WTC11 (cell line): ENCODE results near the gene PAQR9. TPM values are rescaled to one million over a fixed set of nuclear protein-coding genes. Genes with fewer than 3 reads are reported as not detected.

Source experiments
- ATAC-seq: fragments of 200-7000 bp; cut with Tn5 transposase; 2 replicates; pipeline ENCODE4 v1.10.0; 2021; ENCODE audit warnings: mild to moderate bottlenecking, moderate library complexity
- CTCF ChIA-PET: fragments of 300-600 bp; sonication (Branson Sonifier 250); formaldehyde crosslinking; loops from one replicate; lab custom pipeline; 2021; ENCODE audit warnings: antibody characterized with exemption; lab: Charles Lee
- POLR2A ChIA-PET: fragments of 350-600 bp; sonication (Branson Sonifier 250); formaldehyde crosslinking; loops from one replicate; lab custom pipeline; 2021; ENCODE audit warnings: antibody characterized with exemption; lab: Charles Lee
- DNase-seq: peaks from one replicate; pipeline ENCODE4 v3.0.0; 2021; ENCODE audit warnings: low spot score
- H3K27ac Mint-ChIP-seq: 2 replicates; pipeline ENCODE4 v1.8.0; 2021; ENCODE audit warnings: mixed read lengths
- H3K27me3 Mint-ChIP-seq: 2 replicates; pipeline ENCODE4 v1.8.0; 2021; ENCODE audit warnings: low read depth, mild to moderate bottlenecking, moderate library complexity, mixed read lengths
- H3K36me3 Mint-ChIP-seq: 2 replicates; pipeline ENCODE4 v1.8.0; 2021; ENCODE audit warnings: mixed read lengths
- H3K4me1 Mint-ChIP-seq: 2 replicates; pipeline ENCODE4 v1.8.0; 2022; ENCODE audit warnings: mixed read lengths
- H3K4me3 Mint-ChIP-seq: 2 replicates; pipeline ENCODE4 v1.8.0; 2021; ENCODE audit warnings: mild to moderate bottlenecking, moderate library complexity, mixed read lengths
- H3K9me3 Mint-ChIP-seq: 2 replicates; pipeline ENCODE4 v1.8.0; 2021; ENCODE audit warnings: mixed read lengths
- AFF4 ChIP-seq: sonication (generic); formaldehyde crosslinking; IDR thresholded peaks from 2 replicates; pipeline ENCODE4 v1.8.1; 2023; ENCODE audit warnings: mild to moderate bottlenecking, missing genetic modification reagents, borderline replicate concordance
- ATF2 ChIP-seq: sonication (generic); formaldehyde crosslinking; IDR thresholded peaks from 2 replicates; pipeline ENCODE4 v1.8.1; 2022; ENCODE audit warnings: low read depth, missing genetic modification reagents, borderline replicate concordance
- CDX4 ChIP-seq: fragments of 250-450 bp; sonication (Bioruptor Pico); IDR thresholded peaks from 2 replicates; pipeline ENCODE4 v1.9.0; 2021; ENCODE audit warnings: moderate library complexity, mild to moderate bottlenecking, inconsistent platforms, borderline replicate concordance
- CREM ChIP-seq: sonication (generic); formaldehyde crosslinking; IDR thresholded peaks from 2 replicates; pipeline ENCODE4 v1.8.1; 2022; ENCODE audit warnings: mild to moderate bottlenecking, missing genetic modification reagents, moderate library complexity
- ELF4 ChIP-seq: sonication (generic); formaldehyde crosslinking; IDR thresholded peaks from 2 replicates; pipeline ENCODE4 v1.8.1; 2022; ENCODE audit warnings: low read depth, mild to moderate bottlenecking, moderate library complexity, missing genetic modification reagents
- ERG ChIP-seq: fragments of 250-450 bp; sonication (Bioruptor Pico); IDR thresholded peaks from 2 replicates; pipeline ENCODE4 v1.8.0; 2021; ENCODE audit warnings: mild to moderate bottlenecking
- ETV6 ChIP-seq: sonication (generic); formaldehyde crosslinking; IDR thresholded peaks from 2 replicates; pipeline ENCODE4 v1.8.1; 2022; ENCODE audit warnings: mild to moderate bottlenecking, missing genetic modification reagents
- FOXJ3 ChIP-seq: sonication (generic); formaldehyde crosslinking; IDR thresholded peaks from 2 replicates; pipeline ENCODE4 v1.9.0; 2021; ENCODE audit warnings: missing genetic modification reagents, mild to moderate bottlenecking, borderline replicate concordance
- FOXP4 ChIP-seq: sonication (generic); formaldehyde crosslinking; IDR thresholded peaks from 2 replicates; pipeline ENCODE4 v1.8.0; 2022; ENCODE audit warnings: mild to moderate bottlenecking, missing genetic modification reagents
- GTF2I ChIP-seq: fragments of 250-450 bp; sonication (Bioruptor Pico); conservative IDR thresholded peaks from 2 replicates; pipeline ENCODE4 v1.4.0; 2021; ENCODE audit warnings: mild to moderate bottlenecking
- IRF2 ChIP-seq: sonication (generic); formaldehyde crosslinking; IDR thresholded peaks from 2 replicates; pipeline ENCODE4 v1.8.0; 2022; ENCODE audit warnings: low read depth, missing genetic modification reagents, borderline replicate concordance
- JUN ChIP-seq: sonication (generic); formaldehyde crosslinking; IDR thresholded peaks from 2 replicates; pipeline ENCODE4 v1.8.0; 2023; ENCODE audit warnings: mild to moderate bottlenecking, missing genetic modification reagents
- MAX ChIP-seq: sonication (generic); formaldehyde crosslinking; IDR thresholded peaks from 2 replicates; pipeline ENCODE4 v1.8.0; 2022; ENCODE audit warnings: mild to moderate bottlenecking, missing genetic modification reagents
- MXD4 ChIP-seq: fragments of 250-450 bp; sonication (Bioruptor Pico); IDR thresholded peaks from 2 replicates; pipeline ENCODE4 v1.8.0; 2021; ENCODE audit warnings: mild to moderate bottlenecking, moderate library complexity, borderline replicate concordance
- NFE2L1 ChIP-seq: sonication (generic); formaldehyde crosslinking; IDR thresholded peaks from 2 replicates; pipeline ENCODE4 v1.8.1; 2023; ENCODE audit warnings: missing genetic modification reagents
- NR2C2 ChIP-seq: sonication (generic); formaldehyde crosslinking; IDR thresholded peaks from 2 replicates; pipeline ENCODE4 v1.8.0; 2022; ENCODE audit warnings: mild to moderate bottlenecking, missing genetic modification reagents
- OVOL2 ChIP-seq: fragments of 250-450 bp; sonication (Bioruptor Pico); IDR thresholded peaks from 2 replicates; pipeline ENCODE4 v1.9.0; 2021; ENCODE audit warnings: mild to moderate bottlenecking, borderline replicate concordance
- PRRX2 ChIP-seq: fragments of 250-450 bp; sonication (Bioruptor Pico); IDR thresholded peaks from 2 replicates; pipeline ENCODE4 v1.8.0; 2021; ENCODE audit warnings: mild to moderate bottlenecking
- SMAD4 ChIP-seq: sonication (generic); formaldehyde crosslinking; IDR thresholded peaks from 2 replicates; pipeline ENCODE4 v1.8.0; 2022; ENCODE audit warnings: mild to moderate bottlenecking, missing genetic modification reagents
- ZBTB21 ChIP-seq: sonication (generic); formaldehyde crosslinking; IDR thresholded peaks from 2 replicates; pipeline ENCODE4 v1.8.1; 2023; ENCODE audit warnings: mild to moderate bottlenecking, missing genetic modification reagents, borderline replicate concordance
- ZNF232 ChIP-seq: sonication (generic); formaldehyde crosslinking; IDR thresholded peaks from 2 replicates; pipeline ENCODE4 v1.8.0; 2022; ENCODE audit warnings: mild to moderate bottlenecking, missing genetic modification reagents
- ZNF416 ChIP-seq: fragments of 250-450 bp; sonication (Bioruptor Pico); IDR thresholded peaks from 2 replicates; pipeline ENCODE4 v1.9.0; 2021; ENCODE audit warnings: mild to moderate bottlenecking, inconsistent platforms
- ZNF423 ChIP-seq: fragments of 250-450 bp; sonication (Bioruptor Pico); IDR thresholded peaks from 2 replicates; pipeline ENCODE4 v2.1.2; 2022; ENCODE audit warnings: mild to moderate bottlenecking, moderate library complexity
- total RNA-seq: library from RNA; stranded (reverse); gene quantifications from 3 replicates; pipeline ENCODE4 v1.2.3, GENCODE V29; 2021

PAQR9 gene
- total RNA-seq, 1 experiment from 2014 or later = 2.0 TPM

GRCh38 chr3:143002083-143002712 lies 38.7 kb upstream of the PAQR9 start:
- Mint-ChIP-seq H3K36me3 (no peaks in the 10 kb centered on the region), H3K27ac (peak overlapping the region; percentile 98), H3K4me1 (peaks cover 32% of the 10 kb centered on the region), H3K9me3 (no peaks in the 10 kb centered on the region), H3K4me3 (peak overlapping the region; percentile 96), H3K27me3 (no peaks in the 10 kb centered on the region)
- CTCF ChIA-PET = interaction anchor here (0.5 to 3.1 kb wide), 6 partner anchors 14 to 649 kb away, joined by 3 to 12 read pairs (median 4); no protein-coding TSS in a partner anchor
- POLR2A ChIA-PET = interaction anchor here (0.7 to 2.9 kb wide), 8 partner anchors 19 to 970 kb away, joined by 3 to 9 read pairs (median 4); partner anchors contain the start of genes ATR, CHST2 and DIPK2A
- no peak for DNase-seq
- peak; percentile 12 for ATAC-seq
- peak; percentile 22; the same call in 1 of the 2 replicates for TF ChIP-seq MAX (CRISPR knock-in tag)
- TF ChIP-seq ZBTB21 (CRISPR knock-in tag) = no peak
- TF ChIP-seq IRF2 (CRISPR knock-in tag) = no peak

- Mint-ChIP-seq H3K4me3 (peak within 1 kb of the TSS; percentile 96), H3K4me1 (peaks cover 34% of the 10 kb centered on the region), H3K27me3 (no peaks in the 10 kb centered on the region), H3K27ac (peak within 1 kb of the TSS; percentile 98), H3K9me3 (no peaks in the 10 kb centered on the region), H3K36me3 (no peaks in the 10 kb centered on the region)
- peak; percentile 85 for ATAC-seq
- POLR2A ChIA-PET = interaction anchor here (0.7 to 2.9 kb wide), 8 partner anchors 18 to 970 kb away, joined by 3 to 9 read pairs (median 4); partner anchors contain the start of genes ATR, CHST2 and DIPK2A
- CTCF ChIA-PET = interaction anchor here (0.5 to 3.1 kb wide), 10 partner anchors 14 to 649 kb away, joined by 3 to 12 read pairs (median 4); no protein-coding TSS in a partner anchor
- DNase-seq = peak; percentile 95
- TF ChIP-seq MXD4 (CRISPR knock-in tag) (no peak), NFE2L1 (no peak), ZNF232 (CRISPR knock-in tag) (peak; percentile 76; the same call in 1 of the 2 replicates), CREM (peak; percentile 78), OVOL2 (CRISPR knock-in tag) (no peak), ATF2 (CRISPR knock-in tag) (no peak), AFF4 (CRISPR knock-in tag) (peak; percentile 65; the same call in 1 of the 2 replicates), ERG (CRISPR knock-in tag) (no peak), CDX4 (no peak), ZNF423 (CRISPR knock-in tag) (no peak), NR2C2 (CRISPR knock-in tag) (no peak), ETV6 (CRISPR knock-in tag) (0 out of 2 replicates have a peak, but pooled peaks have one; percentile 96), FOXJ3 (CRISPR knock-in tag) (no peak), ZNF416 (CRISPR knock-in tag) (no peak), GTF2I (no peak), JUN (CRISPR knock-in tag) (no peak), MAX (CRISPR knock-in tag) (peak; percentile 40), ELF4 (CRISPR knock-in tag) (no peak), FOXP4 (CRISPR knock-in tag) (no peak), SMAD4 (CRISPR knock-in tag) (peak; percentile 62), PRRX2 (CRISPR knock-in tag) (no peak)
Measured at GRCh38 chr3:143001369-143002082, 38.1 kb upstream of the PAQR9 start, which contains the start of gene U2SURP. TSS of gene U2SURP (plus strand) at chr3:143001570. CDS start at chr3:143001629, 59 bp downstream.
